Measurements from ENCODE around the gene HSPB6. TPM values are rescaled to one million over a fixed set of nuclear protein-coding genes. Genes with fewer than 3 reads are reported as not detected.
A peak's percentile ranks its signal among the peaks of the same experiment; 100 is the strongest.

HSPB6 gene
- total and polyA plus RNA-seq, 4 donors = 1.8 to 26.9 (median 14.3) TPM

DNA sequence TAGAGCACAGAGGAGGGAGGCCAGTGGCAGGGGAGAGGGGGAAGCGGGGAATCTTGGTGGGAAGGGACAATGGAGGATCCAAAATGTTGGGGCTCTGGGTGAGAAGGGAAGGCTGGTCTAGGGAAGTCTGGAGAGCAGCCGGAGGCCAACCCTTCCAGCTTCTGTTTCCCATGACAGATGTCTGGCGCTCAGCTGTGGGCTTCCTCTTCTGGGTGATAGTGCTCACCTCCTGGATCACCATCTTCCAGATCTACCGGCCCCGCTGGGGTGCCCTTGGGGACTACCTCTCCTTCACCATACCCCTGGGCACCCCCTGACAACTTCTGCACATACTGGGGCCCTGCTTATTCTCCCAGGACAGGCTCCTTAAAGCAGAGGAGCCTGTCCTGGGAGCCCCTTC, 10.3 kb downstream of the HSPB6 start:
- DNase-seq (ENCODE audit: low read depth in 4 of 6, low spot score in 6 of 6) = no peak
- Histone ChIP-seq H3K9me3 (ENCODE audit: control insufficient read depth, insufficient read depth, low read length) (no peaks in the 10 kb centered on the region), H3K27ac (ENCODE audit: low read depth, low read length) (no peak overlapping the region), H3K4me1 (ENCODE audit: control insufficient read depth, insufficient read depth, low read length) (peaks cover 49% of the 10 kb centered on the region), H3K27me3 (ENCODE audit: control insufficient read depth, insufficient read depth, low read length) (no peaks in the 10 kb centered on the region), H3K36me3 (ENCODE audit: control insufficient read depth, insufficient read depth, low read length) (peaks cover 34% of the 10 kb centered on the region), H3K4me3 (ENCODE audit: low read depth, low read length) (no peak overlapping the region)
- 91% methylated on average over 4 of the region's 5 CpGs for WGBS (ENCODE audit: insufficient coverage)

DNA sequence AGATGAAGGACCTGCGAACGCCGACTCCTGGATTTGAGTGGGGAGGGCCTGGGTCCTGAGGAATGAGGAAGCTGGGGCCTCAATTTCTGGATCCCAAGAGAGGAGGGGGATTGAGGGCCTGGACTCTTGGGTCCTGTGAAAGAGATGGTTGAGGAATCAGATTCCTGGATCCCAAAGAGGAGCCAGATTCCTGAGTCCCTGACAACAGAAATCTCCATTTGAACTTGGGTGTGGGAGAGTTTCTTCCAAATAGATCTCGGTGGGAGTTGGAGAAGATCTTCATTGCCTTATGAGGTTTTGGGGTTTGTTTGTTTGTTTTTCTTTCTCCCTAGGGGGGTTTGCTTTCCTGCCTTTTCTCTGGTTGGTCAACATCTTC, 10.8 kb downstream of the HSPB6 start:
- no peaks in the 10 kb centered on the region for H3K9me3 ChIP-seq (ENCODE audit: control insufficient read depth, insufficient read depth, low read length)
- no peak for DNase-seq (ENCODE audit: low read depth in 4 of 6, low spot score in 6 of 6)
- H3K4me3 ChIP-seq (ENCODE audit: low read depth, low read length) = peak overlapping the region; percentile 94
- peak overlapping the region; percentile 86 for H3K27ac ChIP-seq (ENCODE audit: low read depth, low read length)
- H3K27me3 ChIP-seq (ENCODE audit: control insufficient read depth, insufficient read depth, low read length) = no peaks in the 10 kb centered on the region
- peaks cover 32% of the 10 kb centered on the region for H3K36me3 ChIP-seq (ENCODE audit: control insufficient read depth, insufficient read depth, low read length)
- WGBS (ENCODE audit: insufficient coverage) = 5% methylated on average over 3 of the region's 4 CpGs
- H3K4me1 ChIP-seq (ENCODE audit: control insufficient read depth, insufficient read depth, low read length) = peaks cover 54% of the 10 kb centered on the region

DNA sequence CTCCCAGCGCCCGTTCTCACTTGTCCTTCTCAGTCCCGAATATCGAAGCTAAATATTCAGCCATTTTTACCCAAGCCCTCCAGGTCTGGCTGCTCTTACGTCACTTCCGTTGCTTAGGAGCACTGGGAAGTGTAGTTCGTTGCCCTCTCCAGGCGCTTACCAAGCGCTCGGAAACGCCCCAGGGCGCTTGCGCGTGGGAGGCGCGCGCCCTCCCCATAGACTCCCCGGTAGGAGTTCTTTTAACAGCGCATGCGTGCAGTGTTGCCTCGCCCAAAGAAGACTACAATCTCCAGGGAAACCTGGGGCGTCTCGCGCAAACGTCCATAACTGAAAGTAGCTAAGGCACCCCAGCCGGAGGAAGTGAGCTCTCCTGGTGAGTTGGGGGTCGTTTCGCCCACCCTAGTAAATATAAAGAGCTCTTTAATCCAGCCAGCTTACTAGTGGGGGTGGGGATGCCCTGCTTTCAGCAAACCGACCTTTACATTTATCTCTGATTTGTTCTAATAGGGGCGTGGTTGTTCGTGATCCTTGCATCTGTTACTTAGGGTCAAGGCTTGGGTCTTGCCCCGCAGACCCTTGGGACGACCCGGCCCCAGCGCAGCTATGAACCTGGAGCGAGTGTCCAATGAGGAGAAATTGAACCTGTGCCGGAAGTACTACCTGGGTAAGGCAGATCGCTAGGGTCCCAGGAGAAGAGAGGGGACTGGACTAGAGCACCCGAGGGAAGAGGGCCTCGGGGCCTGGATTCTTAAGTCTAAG, 11.3 kb downstream of the HSPB6 start, which contains the start of the genes PSENEN and U2AF1L4:
TSS of gene PSENEN (plus strand) at position 324 of the 759 bp plus-strand sequence. CDS start at position 604, 280 bp downstream.
TSS of gene U2AF1L4 (minus strand) at position 91 of the 759 bp plus-strand sequence. CDS start at position 64, 27 bp downstream.
- Histone ChIP-seq H3K4me3 (ENCODE audit: low read depth, low read length) (peak within 1 kb of the TSS; percentile 94), H3K9me3 (ENCODE audit: control insufficient read depth, insufficient read depth, low read length) (no peaks in the 10 kb centered on the region), H3K4me1 (ENCODE audit: control insufficient read depth, insufficient read depth, low read length) (peaks cover 60% of the 10 kb centered on the region), H3K27me3 (ENCODE audit: control insufficient read depth, insufficient read depth, low read length) (no peaks in the 10 kb centered on the region), H3K36me3 (ENCODE audit: control insufficient read depth, insufficient read depth, low read length) (peaks cover 29% of the 10 kb centered on the region), H3K27ac (ENCODE audit: low read depth, low read length) (peak within 1 kb of the TSS; percentile 100)
- WGBS (ENCODE audit: insufficient coverage) = under 1% methylated on average over 31 of the region's 40 CpGs
- DNase-seq (ENCODE audit: low read depth in 4 of 6, low spot score in 6 of 6) = peak; percentile 97 to 100 (median 99)

DNA sequence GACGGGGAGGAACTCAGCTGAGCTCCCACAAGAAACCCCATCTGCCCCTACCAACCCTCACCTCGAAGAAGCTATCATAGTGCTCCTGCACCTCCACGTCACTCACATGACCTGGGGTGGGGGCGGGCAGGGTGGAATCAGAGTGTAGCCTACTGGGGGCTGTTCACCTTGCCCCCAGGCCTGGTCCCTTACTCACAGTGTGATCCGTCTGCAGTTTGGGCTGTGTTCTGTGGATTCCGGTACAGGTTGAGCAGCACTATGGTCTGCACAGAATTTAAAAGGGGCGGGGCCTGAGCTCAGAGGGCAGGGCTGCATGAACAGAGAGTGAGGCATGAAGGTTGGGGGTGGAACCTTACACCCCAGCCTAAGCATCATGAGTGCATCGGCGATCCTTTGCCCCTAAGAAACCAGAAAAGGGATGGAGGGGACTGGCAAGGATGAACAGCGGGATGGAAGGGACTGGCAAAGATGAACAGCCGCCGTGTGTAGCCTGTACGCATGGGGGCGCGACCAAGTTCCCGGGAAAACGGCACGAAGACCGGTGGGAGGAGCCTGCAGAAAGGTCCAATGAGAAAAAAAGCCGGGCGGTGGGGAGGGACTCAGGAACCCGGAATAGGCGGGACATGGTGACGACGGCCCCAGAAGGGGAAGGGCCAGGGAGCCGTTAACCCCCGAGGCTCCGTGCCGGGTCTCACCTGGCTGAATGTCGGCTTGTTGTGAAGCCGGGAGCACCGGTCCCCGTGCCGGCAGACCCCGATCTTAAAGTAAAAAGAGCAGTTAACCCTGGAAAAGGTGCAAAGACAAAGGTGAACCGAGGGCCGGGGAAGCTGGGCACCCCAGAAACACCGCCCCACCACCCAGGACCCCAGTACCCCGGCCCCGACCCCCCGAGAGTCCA, 12.2 kb downstream of the HSPB6 start:
- no peaks in the 10 kb centered on the region for H3K27me3 ChIP-seq (ENCODE audit: control insufficient read depth, insufficient read depth, low read length)
- peak overlapping the region; percentile 100 for H3K27ac ChIP-seq (ENCODE audit: low read depth, low read length)
- H3K9me3 ChIP-seq (ENCODE audit: control insufficient read depth, insufficient read depth, low read length) = no peaks in the 10 kb centered on the region
- H3K4me1 ChIP-seq (ENCODE audit: control insufficient read depth, insufficient read depth, low read length) = peaks cover 64% of the 10 kb centered on the region
- peak; percentile 82 to 99 (median 94) for DNase-seq (ENCODE audit: low read depth in 4 of 6, low spot score in 6 of 6)
- WGBS (ENCODE audit: insufficient coverage) = under 1% methylated on average over 35 of the region's 41 CpGs
- peak overlapping the region; percentile 94 for H3K4me3 ChIP-seq (ENCODE audit: low read depth, low read length)
- H3K36me3 ChIP-seq (ENCODE audit: control insufficient read depth, insufficient read depth, low read length) = peaks cover 26% of the 10 kb centered on the region

DNA sequence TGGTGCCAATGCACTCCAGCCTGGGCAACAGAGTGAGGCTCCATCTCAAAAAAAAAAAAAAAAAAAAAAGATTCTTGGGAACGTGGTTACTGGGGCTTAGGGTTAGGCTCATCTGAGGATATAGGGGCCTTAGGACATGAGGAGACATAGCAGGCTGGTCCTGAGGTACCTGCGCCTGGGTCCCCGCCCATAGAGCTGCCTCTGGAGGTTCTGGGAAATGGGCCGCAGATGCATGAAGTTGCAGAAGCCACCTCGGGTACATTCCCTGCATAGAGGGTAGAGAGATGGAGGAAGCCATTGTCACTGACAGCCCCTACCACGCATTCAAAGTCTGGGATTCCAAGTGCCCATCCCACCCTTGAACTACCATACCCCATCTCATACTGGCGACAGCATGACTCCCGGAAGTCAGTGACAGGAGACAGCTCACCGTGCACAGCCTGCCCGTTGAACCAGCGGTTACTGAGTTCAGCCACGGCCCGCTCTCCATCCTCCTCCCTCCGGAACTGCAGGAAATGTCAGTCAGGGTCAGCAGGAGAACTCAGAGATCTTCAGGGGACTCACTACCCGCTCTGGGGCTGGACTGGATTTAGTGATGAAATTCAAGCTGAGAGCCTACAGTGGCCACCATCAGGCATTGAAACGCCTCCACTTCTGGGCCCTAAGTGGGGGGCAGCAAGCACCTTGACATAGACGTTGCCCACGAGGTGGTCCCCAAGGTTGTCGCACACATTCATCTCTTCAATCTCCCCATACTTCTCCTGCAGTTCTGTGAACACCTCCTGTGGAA, 13.0 kb downstream of the HSPB6 start:
- Histone ChIP-seq H3K4me1 (ENCODE audit: control insufficient read depth, insufficient read depth, low read length) (peaks cover 60% of the 10 kb centered on the region), H3K9me3 (ENCODE audit: control insufficient read depth, insufficient read depth, low read length) (no peaks in the 10 kb centered on the region), H3K27me3 (ENCODE audit: control insufficient read depth, insufficient read depth, low read length) (no peaks in the 10 kb centered on the region), H3K4me3 (ENCODE audit: low read depth, low read length) (no peak overlapping the region), H3K36me3 (ENCODE audit: control insufficient read depth, insufficient read depth, low read length) (peaks cover 34% of the 10 kb centered on the region), H3K27ac (ENCODE audit: low read depth, low read length) (peak overlapping the region; percentile 100)
- DNase-seq (ENCODE audit: low read depth in 4 of 6, low spot score in 6 of 6) = no peak
- 88% methylated on average over 17 of the region's 19 CpGs for whole genome bisulfite sequencing (ENCODE audit: insufficient coverage)

DNA sequence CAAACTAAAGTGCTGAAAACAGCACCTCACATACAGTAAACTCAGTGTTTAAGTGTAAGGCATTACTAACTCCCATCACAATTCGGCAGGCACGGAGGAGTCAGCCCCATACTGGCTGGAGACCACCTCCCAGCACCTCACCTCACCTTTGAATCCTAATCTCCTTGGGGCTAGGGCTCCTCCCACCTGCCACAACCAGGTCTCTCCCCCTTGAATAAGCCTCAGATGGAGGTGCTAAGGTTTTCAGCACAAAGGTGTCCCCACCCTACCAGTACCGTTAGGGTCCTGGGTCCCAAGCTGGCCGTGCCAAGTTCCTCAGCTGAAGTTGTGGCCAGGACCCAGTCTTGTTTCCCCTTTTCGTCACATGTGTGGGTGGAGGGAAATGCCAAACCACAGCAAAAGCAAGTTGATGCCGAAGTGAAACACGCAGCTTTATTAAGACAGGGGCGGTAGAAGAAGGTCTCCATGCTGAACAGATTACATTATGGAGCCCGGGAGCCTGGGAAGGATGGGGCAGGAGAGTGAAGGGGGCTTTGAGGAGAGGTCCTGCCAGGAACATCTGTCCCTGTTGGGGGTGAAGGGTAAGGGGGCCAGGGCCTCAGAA, 14.6 kb downstream of the HSPB6 start, which contains the start of gene IGFLR1:
TSS of gene IGFLR1 (minus strand) at position 332 of the 604 bp plus-strand sequence. CDS start 1,272 bp downstream, outside the sequence.
- WGBS (ENCODE audit: insufficient coverage) = 86% methylated on average over 8 of the region's 9 CpGs
- Histone ChIP-seq H3K27me3 (ENCODE audit: control insufficient read depth, insufficient read depth, low read length) (no peaks in the 10 kb centered on the region), H3K27ac (ENCODE audit: low read depth, low read length) (no peak within 1 kb of the TSS), H3K9me3 (ENCODE audit: control insufficient read depth, insufficient read depth, low read length) (no peaks in the 10 kb centered on the region), H3K4me3 (ENCODE audit: low read depth, low read length) (no peak within 1 kb of the TSS), H3K36me3 (ENCODE audit: control insufficient read depth, insufficient read depth, low read length) (peaks cover 47% of the 10 kb centered on the region), H3K4me1 (ENCODE audit: control insufficient read depth, insufficient read depth, low read length) (peaks cover 51% of the 10 kb centered on the region)
- no peak for DNase-seq (ENCODE audit: low read depth in 4 of 6, low spot score in 6 of 6)

DNA sequence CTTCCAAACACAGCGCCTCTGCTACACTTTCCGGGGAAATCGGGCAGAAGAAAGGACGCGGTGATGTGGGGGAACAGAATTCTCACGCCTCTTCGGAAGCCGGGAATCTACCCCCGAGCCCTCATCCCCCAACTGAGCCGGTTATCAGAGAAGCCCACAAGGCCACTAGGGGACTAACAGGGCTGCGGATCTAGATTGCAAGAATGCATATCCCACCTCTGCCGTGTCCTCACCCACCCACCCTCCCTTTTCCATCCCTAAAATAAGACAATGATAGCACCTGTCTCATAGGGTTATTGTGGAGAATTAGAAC, 15.7 kb downstream of the HSPB6 start:
- WGBS (ENCODE audit: insufficient coverage) = 0% methylated on average over 10 of the region's 12 CpGs
- Histone ChIP-seq H3K27me3 (ENCODE audit: control insufficient read depth, insufficient read depth, low read length) (no peaks in the 10 kb centered on the region), H3K36me3 (ENCODE audit: control insufficient read depth, insufficient read depth, low read length) (peaks cover 57% of the 10 kb centered on the region), H3K4me1 (ENCODE audit: control insufficient read depth, insufficient read depth, low read length) (peaks cover 46% of the 10 kb centered on the region), H3K27ac (ENCODE audit: low read depth, low read length) (peak overlapping the region; percentile 87), H3K9me3 (ENCODE audit: control insufficient read depth, insufficient read depth, low read length) (no peaks in the 10 kb centered on the region), H3K4me3 (ENCODE audit: low read depth, low read length) (peak overlapping the region; percentile 61)
- DNase-seq (ENCODE audit: low read depth in 4 of 6, low spot score in 6 of 6) = no peak

DNA sequence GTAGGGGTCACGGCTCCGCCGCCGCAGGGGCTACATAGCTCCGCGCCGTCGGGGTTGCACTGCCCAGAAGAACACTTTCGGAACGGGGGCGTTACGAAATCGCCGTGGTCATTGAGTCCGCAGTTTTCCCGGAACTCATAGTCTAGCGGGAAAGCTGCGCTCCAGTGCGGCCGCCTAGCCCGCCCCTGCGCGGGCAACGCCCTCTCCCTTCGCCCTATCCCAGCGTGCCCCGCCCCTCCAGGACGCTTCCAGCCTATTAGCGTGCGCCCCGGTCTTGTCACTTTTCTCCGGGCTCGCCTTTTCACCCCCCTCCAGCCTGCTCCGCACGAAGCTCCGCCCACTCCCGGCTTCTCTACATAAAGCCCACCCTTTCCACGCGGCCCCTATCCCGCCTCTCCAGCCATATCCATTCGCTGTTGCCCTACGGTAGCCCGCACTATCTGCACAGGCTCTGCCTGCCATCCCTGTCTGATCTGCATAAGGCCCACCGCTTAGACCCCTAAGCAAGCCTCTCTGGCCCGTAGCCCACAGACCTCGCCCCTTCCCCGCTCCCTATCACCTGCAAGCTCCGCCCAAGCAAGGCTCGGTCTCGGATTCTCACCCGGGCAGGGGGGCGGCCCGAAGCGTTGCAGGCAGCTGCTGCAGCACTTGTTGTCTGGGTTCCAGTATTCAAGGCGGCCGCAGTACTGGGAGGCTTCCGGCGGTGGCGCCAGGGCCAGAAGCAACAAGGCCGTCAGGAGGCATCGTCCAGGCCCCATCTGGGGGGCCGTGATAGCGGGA, 16.2 kb downstream of the HSPB6 start:
- Histone ChIP-seq H3K36me3 (ENCODE audit: control insufficient read depth, insufficient read depth, low read length) (peaks cover 61% of the 10 kb centered on the region), H3K9me3 (ENCODE audit: control insufficient read depth, insufficient read depth, low read length) (no peaks in the 10 kb centered on the region), H3K27ac (ENCODE audit: low read depth, low read length) (peak overlapping the region; percentile 87), H3K27me3 (ENCODE audit: control insufficient read depth, insufficient read depth, low read length) (no peaks in the 10 kb centered on the region), H3K4me3 (ENCODE audit: low read depth, low read length) (peak overlapping the region; percentile 61), H3K4me1 (ENCODE audit: control insufficient read depth, insufficient read depth, low read length) (peaks cover 40% of the 10 kb centered on the region)
- DNase-seq (ENCODE audit: low read depth in 4 of 6, low spot score in 6 of 6) = peak; percentile 89 to 99 (median 96)
- WGBS (ENCODE audit: insufficient coverage) = 0% methylated on average over 62 of the region's 63 CpGs
